Measurements from ENCODE around the gene ENDOV. TPM values are rescaled to one million over a fixed set of nuclear protein-coding genes. Genes with fewer than 3 reads are reported as not detected.
"Not testable (repeated sequence)": the region's sequence is repeated elsewhere in the genome, so short reads cannot be mapped to it uniquely, and the experiment has no call there.

ENDOV gene
- total and polyA plus RNA-seq, 4 donors, result 5.7 to 11.9 (median 8.3) TPM

DNA sequence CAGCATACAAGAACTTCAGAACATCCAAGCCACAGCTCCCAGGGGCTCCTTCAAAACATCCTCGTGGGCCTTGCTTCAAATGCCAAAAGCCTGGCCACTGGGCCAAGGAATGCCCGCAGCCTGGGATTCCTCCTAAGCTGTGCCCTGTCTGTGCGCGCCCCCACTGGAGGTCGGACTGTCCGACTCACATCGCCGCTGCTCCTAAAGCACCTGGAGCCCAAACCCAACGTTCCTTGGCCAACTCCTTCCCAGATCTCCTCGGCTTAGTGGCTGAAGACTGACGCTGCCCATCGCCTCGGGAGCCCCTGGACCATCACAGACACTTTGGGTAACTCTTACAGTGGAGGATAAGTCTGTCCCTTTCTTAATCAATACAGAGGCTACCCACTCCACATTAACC is 12.9 kb upstream of the ENDOV start:
- not testable (repeated sequence) for DNase-seq (ENCODE audit: low spot score); H3K4me1 ChIP-seq (ENCODE audit: control insufficient read depth in 4 of 4, insufficient read depth in 4 of 4, low read length in 3 of 4); H3K27me3 ChIP-seq (ENCODE audit: control insufficient read depth in 4 of 4, insufficient read depth in 4 of 4, low read length in 3 of 4); H3K27ac ChIP-seq (ENCODE audit: low read depth in 1 of 2, low read length in 2 of 2); H3K4me3 ChIP-seq (ENCODE audit: low read depth in 1 of 3, low read length in 3 of 3); H3K9me3 ChIP-seq (ENCODE audit: control insufficient read depth in 4 of 4, low read length in 3 of 4); H3K9ac ChIP-seq (ENCODE audit: low read depth in 1 of 2, low read length in 2 of 2); H3K36me3 ChIP-seq (ENCODE audit: control insufficient read depth in 4 of 4, insufficient read depth in 3 of 4, low read depth in 1 of 4, low read length in 3 of 4)
- WGBS, result 93% methylated on average over 13 of the region's 13 CpGs

DNA sequence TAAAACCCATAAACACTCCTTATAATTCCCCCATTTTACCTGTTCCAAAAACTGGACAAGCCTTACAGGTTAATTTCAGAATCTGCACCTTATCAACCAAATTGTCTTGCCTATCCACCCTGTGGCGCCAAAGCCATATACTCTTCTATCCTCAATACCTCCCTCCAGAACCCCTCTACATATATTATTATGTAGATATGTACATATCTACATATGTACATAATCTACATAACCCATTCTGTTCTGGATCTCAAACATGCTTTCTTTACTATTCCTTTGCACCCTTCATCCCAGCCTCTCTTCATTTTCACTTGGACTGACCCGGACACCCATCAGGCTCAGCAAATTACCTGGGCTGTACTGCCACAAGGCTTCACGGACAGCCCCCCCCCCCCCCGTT is 12.0 kb upstream of the ENDOV start:
- no peaks in the 10 kb centered on the region for H3K9me3 ChIP-seq (ENCODE audit: control insufficient read depth in 4 of 4, low read length in 3 of 4)
- no peak for DNase-seq (ENCODE audit: low spot score)
- H3K4me3 ChIP-seq (ENCODE audit: low read depth in 1 of 3, low read length in 3 of 3), result no peak overlapping the region
- H3K27ac ChIP-seq (ENCODE audit: low read depth in 1 of 2, low read length in 2 of 2), result no peak overlapping the region
- 98% methylated on average over 4 of the region's 4 CpGs for WGBS
- H3K9ac ChIP-seq (ENCODE audit: low read depth in 1 of 2, low read length in 2 of 2), result no peak overlapping the region
- H3K36me3 ChIP-seq (ENCODE audit: control insufficient read depth in 4 of 4, insufficient read depth in 3 of 4, low read depth in 1 of 4, low read length in 3 of 4), result no peaks in the 10 kb centered on the region
- H3K27me3 ChIP-seq (ENCODE audit: control insufficient read depth in 4 of 4, insufficient read depth in 4 of 4, low read length in 3 of 4), result no peaks in the 10 kb centered on the region
- TF ChIP-seq, protein P1, sequence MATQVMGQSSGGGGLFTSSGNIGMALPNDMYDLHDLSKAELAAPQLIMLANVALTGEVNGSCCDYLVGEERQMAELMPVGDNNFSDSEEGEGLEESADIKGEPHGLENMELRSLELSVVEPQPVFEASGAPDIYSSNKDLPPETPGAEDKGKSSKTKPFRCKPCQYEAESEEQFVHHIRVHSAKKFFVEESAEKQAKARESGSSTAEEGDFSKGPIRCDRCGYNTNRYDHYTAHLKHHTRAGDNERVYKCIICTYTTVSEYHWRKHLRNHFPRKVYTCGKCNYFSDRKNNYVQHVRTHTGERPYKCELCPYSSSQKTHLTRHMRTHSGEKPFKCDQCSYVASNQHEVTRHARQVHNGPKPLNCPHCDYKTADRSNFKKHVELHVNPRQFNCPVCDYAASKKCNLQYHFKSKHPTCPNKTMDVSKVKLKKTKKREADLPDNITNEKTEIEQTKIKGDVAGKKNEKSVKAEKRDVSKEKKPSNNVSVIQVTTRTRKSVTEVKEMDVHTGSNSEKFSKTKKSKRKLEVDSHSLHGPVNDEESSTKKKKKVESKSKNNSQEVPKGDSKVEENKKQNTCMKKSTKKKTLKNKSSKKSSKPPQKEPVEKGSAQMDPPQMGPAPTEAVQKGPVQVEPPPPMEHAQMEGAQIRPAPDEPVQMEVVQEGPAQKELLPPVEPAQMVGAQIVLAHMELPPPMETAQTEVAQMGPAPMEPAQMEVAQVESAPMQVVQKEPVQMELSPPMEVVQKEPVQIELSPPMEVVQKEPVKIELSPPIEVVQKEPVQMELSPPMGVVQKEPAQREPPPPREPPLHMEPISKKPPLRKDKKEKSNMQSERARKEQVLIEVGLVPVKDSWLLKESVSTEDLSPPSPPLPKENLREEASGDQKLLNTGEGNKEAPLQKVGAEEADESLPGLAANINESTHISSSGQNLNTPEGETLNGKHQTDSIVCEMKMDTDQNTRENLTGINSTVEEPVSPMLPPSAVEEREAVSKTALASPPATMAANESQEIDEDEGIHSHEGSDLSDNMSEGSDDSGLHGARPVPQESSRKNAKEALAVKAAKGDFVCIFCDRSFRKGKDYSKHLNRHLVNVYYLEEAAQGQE (IDR thresholded peaks at IDR 0.05), result no peak
- TF ChIP-seq FOXA2 (IDR thresholded peaks at IDR 0.05) (no peak), RXRA (IDR thresholded peaks at IDR 0.05) (no peak), FOXA1 (IDR thresholded peaks at IDR 0.05) (no peak), SP1 (IDR thresholded peaks at IDR 0.05) (no peak), EGR1 (IDR thresholded peaks at IDR 0.05; ENCODE audit: low read depth in 2 of 2) (no peak)
- no peaks in the 10 kb centered on the region for H3K4me1 ChIP-seq (ENCODE audit: control insufficient read depth in 4 of 4, insufficient read depth in 4 of 4, low read length in 3 of 4)

DNA sequence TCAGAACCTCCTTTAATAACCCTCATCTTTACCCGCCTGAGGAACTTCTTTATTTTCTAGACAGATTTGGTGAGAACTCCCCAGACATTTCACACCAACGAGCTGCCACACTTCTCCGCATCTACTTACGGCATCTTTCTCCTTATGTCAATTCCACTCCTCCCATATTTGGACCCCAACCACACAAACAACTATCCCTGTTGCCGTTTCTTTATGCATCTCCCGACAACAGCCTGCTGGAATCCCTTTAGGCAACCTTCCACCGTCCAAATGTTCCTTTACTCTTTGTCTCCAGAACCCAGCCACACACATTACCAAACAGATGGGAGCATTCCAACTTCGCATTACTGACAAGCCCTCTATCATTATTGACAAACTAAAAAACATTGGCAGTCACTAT is 8.8 kb upstream of the ENDOV start:
- 90% methylated on average over 8 of the region's 8 CpGs for WGBS
- Histone ChIP-seq H3K9ac (ENCODE audit: low read depth in 1 of 2, low read length in 2 of 2) (no peak overlapping the region), H3K9me3 (ENCODE audit: control insufficient read depth in 4 of 4, low read length in 3 of 4) (no peaks in the 10 kb centered on the region), H3K4me1 (ENCODE audit: control insufficient read depth in 4 of 4, insufficient read depth in 4 of 4, low read length in 3 of 4) (no peaks in the 10 kb centered on the region), H3K27me3 (ENCODE audit: control insufficient read depth in 4 of 4, insufficient read depth in 4 of 4, low read length in 3 of 4) (no peaks in the 10 kb centered on the region), H3K36me3 (ENCODE audit: control insufficient read depth in 4 of 4, insufficient read depth in 3 of 4, low read depth in 1 of 4, low read length in 3 of 4) (no peaks in the 10 kb centered on the region), H3K4me3 (ENCODE audit: low read depth in 1 of 3, low read length in 3 of 3) (no peak overlapping the region), H3K27ac (ENCODE audit: low read depth in 1 of 2, low read length in 2 of 2) (no peak overlapping the region)
- no peak for DNase-seq (ENCODE audit: low spot score)
- TF ChIP-seq, protein P2, sequence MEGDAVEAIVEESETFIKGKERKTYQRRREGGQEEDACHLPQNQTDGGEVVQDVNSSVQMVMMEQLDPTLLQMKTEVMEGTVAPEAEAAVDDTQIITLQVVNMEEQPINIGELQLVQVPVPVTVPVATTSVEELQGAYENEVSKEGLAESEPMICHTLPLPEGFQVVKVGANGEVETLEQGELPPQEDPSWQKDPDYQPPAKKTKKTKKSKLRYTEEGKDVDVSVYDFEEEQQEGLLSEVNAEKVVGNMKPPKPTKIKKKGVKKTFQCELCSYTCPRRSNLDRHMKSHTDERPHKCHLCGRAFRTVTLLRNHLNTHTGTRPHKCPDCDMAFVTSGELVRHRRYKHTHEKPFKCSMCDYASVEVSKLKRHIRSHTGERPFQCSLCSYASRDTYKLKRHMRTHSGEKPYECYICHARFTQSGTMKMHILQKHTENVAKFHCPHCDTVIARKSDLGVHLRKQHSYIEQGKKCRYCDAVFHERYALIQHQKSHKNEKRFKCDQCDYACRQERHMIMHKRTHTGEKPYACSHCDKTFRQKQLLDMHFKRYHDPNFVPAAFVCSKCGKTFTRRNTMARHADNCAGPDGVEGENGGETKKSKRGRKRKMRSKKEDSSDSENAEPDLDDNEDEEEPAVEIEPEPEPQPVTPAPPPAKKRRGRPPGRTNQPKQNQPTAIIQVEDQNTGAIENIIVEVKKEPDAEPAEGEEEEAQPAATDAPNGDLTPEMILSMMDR (IDR thresholded peaks at IDR 0.05; ENCODE audit: low read depth, low read length, missing input control), result no peak
- TF ChIP-seq, protein P3, sequence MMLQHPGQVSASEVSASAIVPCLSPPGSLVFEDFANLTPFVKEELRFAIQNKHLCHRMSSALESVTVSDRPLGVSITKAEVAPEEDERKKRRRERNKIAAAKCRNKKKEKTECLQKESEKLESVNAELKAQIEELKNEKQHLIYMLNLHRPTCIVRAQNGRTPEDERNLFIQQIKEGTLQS (IDR thresholded peaks at IDR 0.05), result no peak
- TF ChIP-seq YY1 (IDR thresholded peaks at IDR 0.05) (no peak), TAF1 (conservative IDR thresholded peaks at IDR 0.05) (no peak), JUND (IDR thresholded peaks at IDR 0.05) (no peak)
- TF ChIP-seq, protein P4, sequence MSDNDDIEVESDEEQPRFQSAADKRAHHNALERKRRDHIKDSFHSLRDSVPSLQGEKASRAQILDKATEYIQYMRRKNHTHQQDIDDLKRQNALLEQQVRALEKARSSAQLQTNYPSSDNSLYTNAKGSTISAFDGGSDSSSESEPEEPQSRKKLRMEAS (IDR thresholded peaks at IDR 0.05), result no peak

DNA sequence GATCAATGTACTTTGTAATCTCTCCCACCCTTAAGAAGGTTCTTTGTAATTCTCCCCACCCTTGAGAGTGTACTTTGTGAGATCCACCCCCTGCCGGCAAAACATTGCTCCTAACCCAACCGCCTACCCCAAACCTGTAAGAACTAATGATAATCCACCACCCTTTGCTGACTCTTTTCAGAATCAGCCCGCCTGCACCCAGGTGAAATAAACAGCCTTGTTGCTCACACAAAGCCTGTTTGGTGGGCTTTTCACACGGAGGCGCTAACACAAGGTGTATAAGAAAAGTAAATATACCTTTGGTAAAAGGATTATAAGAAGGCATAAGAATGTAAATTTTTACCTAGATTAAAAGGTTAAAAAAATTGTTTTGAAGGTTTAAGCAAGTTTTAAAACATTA is 7.0 kb upstream of the ENDOV start:
- H3K27ac ChIP-seq (ENCODE audit: low read depth in 1 of 2, low read length in 2 of 2); H3K4me3 ChIP-seq (ENCODE audit: low read depth in 1 of 3, low read length in 3 of 3); H3K36me3 ChIP-seq (ENCODE audit: control insufficient read depth in 4 of 4, insufficient read depth in 3 of 4, low read depth in 1 of 4, low read length in 3 of 4); H3K9me3 ChIP-seq (ENCODE audit: control insufficient read depth in 4 of 4, low read length in 3 of 4); DNase-seq (ENCODE audit: low spot score); H3K9ac ChIP-seq (ENCODE audit: low read depth in 1 of 2, low read length in 2 of 2); H3K4me1 ChIP-seq (ENCODE audit: control insufficient read depth in 4 of 4, insufficient read depth in 4 of 4, low read length in 3 of 4); H3K27me3 ChIP-seq (ENCODE audit: control insufficient read depth in 4 of 4, insufficient read depth in 4 of 4, low read length in 3 of 4): not testable (repeated sequence)
- 80% methylated on average over 5 of the region's 5 CpGs for WGBS

All from liver (tissue), 9 donors.